Stromal cell of bone marrow (primary cell): Measurements from ENCODE around the gene IL1RN.

Experiments used
- DNase-seq: peaks from one replicate; pipeline ENCODE4 v3.0.0-alpha.2; 2012; ENCODE audit warnings: low read depth

Gene IL1RN

GRCh38 chr2:113173542-113174375, 46.4 kb downstream of the IL1RN start, which contains the start of gene PSD4:
Gene PSD4, plus strand, starts transcription at chr2:113173971. Its CDS starts 8,486 bp downstream, at chr2:113182457.
- DNase-seq, result no peak

DNA sequence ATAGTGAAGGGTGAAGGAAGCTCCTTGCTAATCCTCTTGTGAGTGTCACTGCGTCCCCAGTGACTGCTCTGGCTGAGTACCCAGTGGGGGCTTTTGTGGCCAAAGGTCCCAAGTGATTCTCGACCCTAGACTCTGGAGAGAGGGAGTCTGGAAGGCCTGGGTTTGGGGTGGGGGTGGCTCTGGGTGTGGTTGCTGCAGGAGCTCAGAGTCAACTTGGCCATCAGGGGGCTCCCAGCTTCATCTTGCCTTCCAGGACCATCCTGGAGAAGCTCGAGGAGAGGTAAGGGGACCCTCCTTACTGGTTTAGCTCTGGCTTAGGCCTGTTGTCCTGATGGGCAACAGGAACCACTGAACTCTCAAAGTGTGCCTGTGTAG, 47.0 kb downstream of the IL1RN start:
- DNase-seq, result no peak

DNA sequence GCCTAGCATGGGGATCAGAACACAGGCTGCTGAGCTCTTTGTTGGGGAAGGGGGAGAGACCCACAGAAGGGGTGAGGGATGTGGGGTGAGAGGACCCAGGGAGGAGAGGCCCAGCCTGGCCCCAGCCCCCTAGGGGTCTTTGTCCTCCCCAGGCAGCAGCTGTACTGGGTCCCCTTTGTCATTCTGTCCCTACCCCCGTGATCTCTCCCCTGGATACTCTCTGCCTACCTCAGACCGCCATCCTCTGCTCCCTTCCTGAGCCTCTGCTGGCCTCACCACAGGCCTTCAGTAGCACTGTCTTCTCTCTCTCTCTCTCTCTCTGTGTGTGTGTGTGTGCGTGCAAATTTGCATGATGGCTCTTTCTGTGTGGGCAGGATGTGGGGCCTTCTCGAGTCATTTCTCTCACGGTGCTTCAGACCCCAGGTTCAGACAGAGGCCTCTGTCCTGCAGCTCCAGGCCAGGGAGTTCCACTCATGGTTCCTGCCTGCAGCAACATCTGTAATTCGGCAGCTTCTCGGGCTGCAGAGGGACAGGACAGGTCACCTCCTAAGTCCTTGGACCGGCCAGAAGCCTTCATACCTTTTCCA, 47.7 kb downstream of the IL1RN start:
- no peak for DNase-seq

GRCh38 chr2:113175736-113176695, 48.6 kb downstream of the IL1RN start:
- DNase-seq, result no peak

- DNase-seq, result no peak
Observed at GRCh38 chr2:113176696-113177355, 49.4 kb downstream of the IL1RN start.

DNA sequence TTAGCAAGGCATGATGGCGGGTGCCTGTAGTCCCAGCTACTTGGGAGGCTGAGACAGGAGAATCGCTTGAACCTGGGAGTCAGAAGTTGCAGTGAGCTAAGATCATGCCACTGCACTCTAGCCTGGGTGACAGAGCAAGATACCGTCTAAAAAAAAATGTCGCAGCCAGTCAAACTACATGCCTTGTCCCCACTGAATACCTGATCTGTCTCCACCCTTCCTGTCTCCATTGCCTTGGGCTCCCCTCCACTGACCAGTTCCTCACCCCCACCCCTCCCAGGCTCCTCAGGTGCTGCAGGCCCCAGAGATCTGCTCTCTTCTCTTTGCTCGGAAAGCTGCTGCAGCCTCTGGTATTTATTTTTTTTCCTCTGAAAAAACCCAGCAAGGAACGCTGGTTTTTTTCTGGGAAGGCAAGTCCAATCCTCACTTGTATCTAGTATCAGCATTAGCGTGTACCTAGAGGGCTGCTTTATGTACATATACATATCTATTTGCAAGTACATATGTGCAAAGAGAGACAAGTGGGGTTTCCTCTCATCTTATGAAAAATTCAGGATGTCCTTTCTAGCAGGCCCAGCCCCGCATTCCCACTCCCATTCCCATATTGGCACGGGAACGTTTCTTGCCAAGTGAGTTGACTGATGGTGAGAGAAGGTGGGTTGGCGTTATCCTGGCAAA, 50.8 kb downstream of the IL1RN start:
- DNase-seq, result no peak

DNA sequence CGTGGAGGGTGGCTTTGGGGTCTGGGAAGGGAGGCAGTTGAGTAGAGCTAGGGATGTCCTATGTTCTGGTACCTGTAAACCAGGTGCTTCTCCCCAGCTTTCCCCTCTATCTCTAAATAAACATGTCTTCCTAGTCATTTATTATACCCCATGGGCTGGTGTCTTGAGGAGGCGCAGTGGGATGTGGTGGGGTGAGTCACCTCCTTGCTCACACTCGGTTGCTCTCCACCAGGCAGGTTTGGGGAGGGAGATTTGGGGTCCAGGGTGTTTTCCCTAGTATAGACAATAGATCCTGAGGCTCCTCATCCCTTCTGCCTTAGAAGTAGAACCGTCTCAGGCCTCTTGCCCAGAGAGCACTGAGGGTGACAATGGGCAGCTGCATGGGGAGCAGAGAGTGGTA, 51.5 kb downstream of the IL1RN start:
- DNase-seq, result no peak

DNA sequence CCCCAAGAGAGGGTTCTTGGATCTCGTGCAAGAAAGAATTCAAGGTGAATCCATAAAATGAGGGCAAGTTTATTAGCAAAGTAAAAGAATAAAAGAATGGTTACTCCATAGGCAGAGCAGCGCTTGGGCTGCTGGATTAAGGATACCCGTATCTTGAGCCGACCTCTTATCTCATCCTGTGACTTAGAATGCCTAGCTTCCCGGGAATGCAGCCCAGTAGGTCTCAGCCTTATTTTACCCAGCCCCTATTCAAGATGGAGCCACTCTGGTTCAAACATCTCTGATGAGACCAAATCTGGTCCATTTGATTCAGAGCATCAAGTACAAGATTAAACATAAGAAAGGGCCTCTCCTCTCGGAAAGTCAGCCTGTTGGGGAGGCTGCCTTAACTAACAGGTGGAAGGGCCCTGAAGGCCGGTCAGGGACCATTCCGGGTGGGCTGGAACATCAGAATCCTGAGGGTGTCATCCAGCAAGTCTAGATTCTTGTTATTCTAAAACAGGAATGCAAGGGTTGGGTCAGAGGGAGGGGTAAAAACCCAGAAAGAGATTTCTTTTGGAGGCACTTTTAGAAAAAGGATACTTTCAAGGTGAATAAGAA, 52.1 kb downstream of the IL1RN start:
- no peak for DNase-seq

DNA sequence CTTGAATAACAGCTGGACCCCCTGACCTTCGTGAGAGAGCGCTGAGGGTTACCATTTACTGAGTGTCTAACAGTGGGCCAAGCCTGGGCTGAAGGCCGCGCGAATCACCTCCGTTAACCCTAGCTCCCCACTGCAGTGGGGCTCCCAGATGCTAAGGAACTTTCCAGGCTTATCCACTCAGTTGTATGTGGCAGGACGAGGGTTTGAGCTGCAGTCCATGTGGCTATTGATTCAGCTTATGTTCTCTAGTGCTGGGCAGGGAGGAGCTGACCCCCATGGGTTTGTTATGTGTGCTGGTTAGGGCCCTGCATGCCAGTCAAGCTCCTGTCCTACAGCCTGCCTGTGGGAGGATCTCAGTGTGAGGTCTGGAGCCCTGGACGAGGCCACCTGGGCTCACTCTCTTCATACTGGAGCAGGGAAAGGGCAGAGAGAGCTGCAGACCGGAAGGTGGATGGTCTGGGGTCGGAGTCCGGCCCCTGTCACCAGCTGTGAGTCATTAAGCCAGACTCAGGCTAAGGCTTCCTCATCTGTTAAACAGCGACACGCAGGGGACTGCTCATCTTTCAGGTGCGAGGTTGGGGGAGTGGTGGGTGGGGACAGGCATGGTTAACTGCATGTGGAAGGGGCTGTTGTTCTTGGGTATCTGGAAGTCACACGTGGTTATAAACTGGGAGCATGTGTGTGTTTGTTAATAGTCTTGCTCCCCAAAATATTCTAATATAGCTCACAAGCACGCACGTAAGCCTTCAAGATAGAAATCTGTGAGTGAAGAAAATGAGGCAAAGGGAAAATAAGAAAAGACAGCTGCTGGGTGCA, 52.9 kb downstream of the IL1RN start:
- no peak for DNase-seq

DNA sequence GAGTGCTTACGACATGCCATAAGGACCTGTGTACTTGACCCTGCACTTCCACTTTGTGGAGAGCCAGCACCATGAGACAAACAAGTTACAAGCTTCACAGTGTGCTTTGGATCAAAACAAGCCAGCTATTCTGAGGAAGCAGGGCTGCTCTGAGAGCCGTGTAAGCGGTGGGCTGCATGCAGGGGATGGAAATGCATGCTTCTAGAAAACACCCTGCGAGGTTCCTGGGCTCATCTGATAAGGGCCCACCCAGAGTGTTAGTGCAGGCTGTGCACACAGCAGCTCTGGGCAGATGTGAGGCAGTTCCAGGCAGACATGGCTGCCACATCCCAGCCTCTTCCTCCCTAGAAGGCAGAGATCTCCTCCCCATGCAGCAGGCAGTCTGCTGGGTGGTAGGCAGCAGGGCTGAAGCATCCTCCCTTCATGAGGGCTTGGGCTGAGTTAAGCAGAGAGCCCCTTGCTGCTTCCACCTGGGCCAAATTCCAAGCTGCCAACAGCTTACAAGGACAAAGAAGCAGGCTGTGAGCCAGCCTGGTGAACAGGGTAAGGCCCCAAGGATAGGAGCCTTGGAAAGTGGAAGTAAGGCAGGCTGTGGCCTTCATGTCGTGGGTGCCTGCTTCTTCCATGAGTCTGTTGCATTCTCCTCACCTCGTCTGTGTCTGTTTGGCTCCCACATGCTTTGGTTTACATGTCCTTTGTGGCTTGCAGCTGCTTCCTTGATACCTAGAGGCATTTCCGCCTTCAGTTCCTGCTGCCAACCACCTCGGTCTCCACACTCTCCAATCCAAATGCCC, 54.1 kb downstream of the IL1RN start:
- DNase-seq, result no peak

- DNase-seq, result no peak
Observed at GRCh38 chr2:113182471-113183260, 55.3 kb downstream of the IL1RN start.

DNA sequence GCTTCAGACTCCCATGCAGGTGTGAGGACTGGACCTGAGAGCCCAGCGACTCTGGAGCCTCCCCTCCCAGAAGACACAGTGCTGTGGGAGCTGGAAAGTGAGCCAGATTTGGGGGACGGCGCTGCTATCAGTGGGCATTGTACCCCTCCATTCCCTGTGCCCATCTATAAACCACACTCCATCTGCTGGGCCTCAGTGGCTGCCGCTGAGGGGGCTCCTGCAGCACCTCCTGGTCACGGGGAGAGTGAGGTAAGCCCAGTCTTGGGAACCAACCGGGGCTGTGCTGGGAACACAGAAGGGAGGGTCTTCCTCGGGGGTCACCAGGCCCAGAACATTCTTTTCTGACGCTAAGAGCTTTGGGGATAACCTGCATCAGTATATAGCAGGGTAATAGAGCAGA, 55.9 kb downstream of the IL1RN start:
- no peak for DNase-seq
